ENCODE data around the gene ZFP69B.

GRCh38 chr1:40411843-40412242 lies 38.4 kb upstream of the ZFP69B start:
- no peak for TF ChIP-seq CTCF (conservative IDR thresholded peaks at IDR 0.05)
- no peak for TF ChIP-seq EZH2 (IDR thresholded peaks at IDR 0.05; ENCODE audit: low read depth)

Measured in PC-9 (cell line).